ENCODE data around the gene PRSS56. TPM values are rescaled to one million over a fixed set of nuclear protein-coding genes. Genes with fewer than 3 reads are reported as not detected.

The PRSS56 gene
- polyA plus RNA-seq, 1 donor from 2014 or later = 0.16 TPM

DNA sequence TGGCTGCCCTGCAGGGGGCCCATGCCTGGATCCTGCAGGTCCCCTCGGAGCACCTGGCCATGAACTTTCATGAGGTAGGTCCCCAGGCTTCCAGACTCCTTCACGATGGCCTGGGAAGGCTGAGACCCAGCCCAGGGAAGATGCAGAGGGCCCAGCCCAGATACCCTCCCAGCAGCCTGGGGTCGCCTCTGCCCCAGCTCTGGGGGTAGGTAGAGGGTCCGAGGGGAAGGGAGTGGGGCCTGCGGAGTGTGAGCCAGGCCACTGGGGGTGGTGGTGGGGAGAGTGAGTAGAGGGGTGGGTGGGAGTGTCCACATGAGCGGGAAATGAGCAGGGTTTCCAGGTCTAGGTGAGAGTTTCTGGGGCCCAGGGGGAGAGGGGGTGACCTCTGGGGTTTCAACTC lies 4.6 kb downstream of the PRSS56 start:
- H3K9me3 ChIP-seq (ENCODE audit: low read length) = no peaks in the 10 kb centered on the region
- H3F3A ChIP-seq (ENCODE audit: insufficient read depth, low read length, poor library complexity, severe bottlenecking) = no peaks in the 10 kb centered on the region
- TF ChIP-seq, protein P1, sequence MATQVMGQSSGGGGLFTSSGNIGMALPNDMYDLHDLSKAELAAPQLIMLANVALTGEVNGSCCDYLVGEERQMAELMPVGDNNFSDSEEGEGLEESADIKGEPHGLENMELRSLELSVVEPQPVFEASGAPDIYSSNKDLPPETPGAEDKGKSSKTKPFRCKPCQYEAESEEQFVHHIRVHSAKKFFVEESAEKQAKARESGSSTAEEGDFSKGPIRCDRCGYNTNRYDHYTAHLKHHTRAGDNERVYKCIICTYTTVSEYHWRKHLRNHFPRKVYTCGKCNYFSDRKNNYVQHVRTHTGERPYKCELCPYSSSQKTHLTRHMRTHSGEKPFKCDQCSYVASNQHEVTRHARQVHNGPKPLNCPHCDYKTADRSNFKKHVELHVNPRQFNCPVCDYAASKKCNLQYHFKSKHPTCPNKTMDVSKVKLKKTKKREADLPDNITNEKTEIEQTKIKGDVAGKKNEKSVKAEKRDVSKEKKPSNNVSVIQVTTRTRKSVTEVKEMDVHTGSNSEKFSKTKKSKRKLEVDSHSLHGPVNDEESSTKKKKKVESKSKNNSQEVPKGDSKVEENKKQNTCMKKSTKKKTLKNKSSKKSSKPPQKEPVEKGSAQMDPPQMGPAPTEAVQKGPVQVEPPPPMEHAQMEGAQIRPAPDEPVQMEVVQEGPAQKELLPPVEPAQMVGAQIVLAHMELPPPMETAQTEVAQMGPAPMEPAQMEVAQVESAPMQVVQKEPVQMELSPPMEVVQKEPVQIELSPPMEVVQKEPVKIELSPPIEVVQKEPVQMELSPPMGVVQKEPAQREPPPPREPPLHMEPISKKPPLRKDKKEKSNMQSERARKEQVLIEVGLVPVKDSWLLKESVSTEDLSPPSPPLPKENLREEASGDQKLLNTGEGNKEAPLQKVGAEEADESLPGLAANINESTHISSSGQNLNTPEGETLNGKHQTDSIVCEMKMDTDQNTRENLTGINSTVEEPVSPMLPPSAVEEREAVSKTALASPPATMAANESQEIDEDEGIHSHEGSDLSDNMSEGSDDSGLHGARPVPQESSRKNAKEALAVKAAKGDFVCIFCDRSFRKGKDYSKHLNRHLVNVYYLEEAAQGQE (IDR thresholded peaks at IDR 0.05; ENCODE audit: borderline replicate concordance) = no peak
- TF ChIP-seq MXI1 (conservative IDR thresholded peaks at IDR 0.05; ENCODE audit: poor library complexity, severe bottlenecking) (no peak), TAF1 (IDR thresholded peaks at IDR 0.05; ENCODE audit: low read depth) (no peak), SMC3 (conservative IDR thresholded peaks at IDR 0.05; ENCODE audit: poor library complexity) (no peak), EZH2 (IDR thresholded peaks at IDR 0.05; ENCODE audit: borderline replicate concordance, insufficient read depth, low read length, poor library complexity, severe bottlenecking) (no peak), EP300 (conservative IDR thresholded peaks at IDR 0.05; ENCODE audit: poor library complexity, severe bottlenecking) (no peak), RAD21 (conservative IDR thresholded peaks at IDR 0.05) (no peak), POLR2AphosphoS5 (IDR thresholded peaks at IDR 0.05) (no peak)
- TF ChIP-seq, protein P2, sequence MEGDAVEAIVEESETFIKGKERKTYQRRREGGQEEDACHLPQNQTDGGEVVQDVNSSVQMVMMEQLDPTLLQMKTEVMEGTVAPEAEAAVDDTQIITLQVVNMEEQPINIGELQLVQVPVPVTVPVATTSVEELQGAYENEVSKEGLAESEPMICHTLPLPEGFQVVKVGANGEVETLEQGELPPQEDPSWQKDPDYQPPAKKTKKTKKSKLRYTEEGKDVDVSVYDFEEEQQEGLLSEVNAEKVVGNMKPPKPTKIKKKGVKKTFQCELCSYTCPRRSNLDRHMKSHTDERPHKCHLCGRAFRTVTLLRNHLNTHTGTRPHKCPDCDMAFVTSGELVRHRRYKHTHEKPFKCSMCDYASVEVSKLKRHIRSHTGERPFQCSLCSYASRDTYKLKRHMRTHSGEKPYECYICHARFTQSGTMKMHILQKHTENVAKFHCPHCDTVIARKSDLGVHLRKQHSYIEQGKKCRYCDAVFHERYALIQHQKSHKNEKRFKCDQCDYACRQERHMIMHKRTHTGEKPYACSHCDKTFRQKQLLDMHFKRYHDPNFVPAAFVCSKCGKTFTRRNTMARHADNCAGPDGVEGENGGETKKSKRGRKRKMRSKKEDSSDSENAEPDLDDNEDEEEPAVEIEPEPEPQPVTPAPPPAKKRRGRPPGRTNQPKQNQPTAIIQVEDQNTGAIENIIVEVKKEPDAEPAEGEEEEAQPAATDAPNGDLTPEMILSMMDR (IDR thresholded peaks at IDR 0.05; ENCODE audit: poor library complexity, severe bottlenecking) = no peak
- no peaks in the 10 kb centered on the region for H3K36me3 ChIP-seq (ENCODE audit: insufficient read depth, low read length)
- H4K20me1 ChIP-seq (ENCODE audit: insufficient read depth) = no peaks in the 10 kb centered on the region
- no peaks in the 10 kb centered on the region for H3K79me2 ChIP-seq (replicated peaks; ENCODE audit: insufficient read depth, low read length)
- H3K27ac ChIP-seq (ENCODE audit: low read length) = no peak overlapping the region
- H3K27me3 ChIP-seq (ENCODE audit: insufficient read depth, low read depth, low read length) = peaks cover 28% of the 10 kb centered on the region
- H2AFZ ChIP-seq (ENCODE audit: low read depth, low read length) = no peak overlapping the region
- H3K9ac ChIP-seq (ENCODE audit: low read length) = no peak overlapping the region
- H3K4me2 ChIP-seq (ENCODE audit: low read length) = no peak overlapping the region
- H3K9me2 ChIP-seq (ENCODE audit: insufficient read depth, low read length) = no peaks in the 10 kb centered on the region
- no peak overlapping the region for H3K4me3 ChIP-seq (ENCODE audit: low read length)

DNA sequence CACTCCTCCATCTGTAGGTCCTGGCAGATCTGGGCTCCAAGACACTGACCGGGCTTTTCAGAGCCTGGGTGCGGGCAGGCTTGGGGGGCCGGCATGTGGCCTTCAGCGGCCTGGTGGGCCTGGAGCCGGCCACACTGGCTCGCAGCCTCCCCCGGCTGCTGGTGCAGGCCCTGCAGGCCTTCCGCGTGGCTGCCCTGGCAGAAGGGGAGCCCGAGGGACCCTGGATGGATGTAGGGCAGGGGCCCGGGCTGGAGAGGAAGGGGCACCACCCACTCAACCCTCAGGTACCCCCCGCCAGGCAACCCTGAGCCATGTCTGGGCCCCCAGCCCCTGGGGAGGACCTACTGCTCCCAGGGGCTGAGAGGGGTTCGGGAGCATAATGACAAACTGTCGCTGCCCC lies 5.0 kb downstream of the PRSS56 start:
- TF ChIP-seq, protein P2 (IDR thresholded peaks at IDR 0.05; ENCODE audit: poor library complexity, severe bottlenecking) = no peak
- TF ChIP-seq POLR2AphosphoS5 (IDR thresholded peaks at IDR 0.05) (no peak), MXI1 (conservative IDR thresholded peaks at IDR 0.05; ENCODE audit: poor library complexity, severe bottlenecking) (no peak), EP300 (conservative IDR thresholded peaks at IDR 0.05; ENCODE audit: poor library complexity, severe bottlenecking) (no peak), EZH2 (IDR thresholded peaks at IDR 0.05; ENCODE audit: borderline replicate concordance, insufficient read depth, low read length, poor library complexity, severe bottlenecking) (no peak), SMC3 (conservative IDR thresholded peaks at IDR 0.05; ENCODE audit: poor library complexity) (no peak), RAD21 (conservative IDR thresholded peaks at IDR 0.05) (no peak), TAF1 (IDR thresholded peaks at IDR 0.05; ENCODE audit: low read depth) (no peak)
- TF ChIP-seq, protein P1 (IDR thresholded peaks at IDR 0.05; ENCODE audit: borderline replicate concordance) = no peak
- Histone ChIP-seq H4K20me1 (ENCODE audit: insufficient read depth) (no peaks in the 10 kb centered on the region), H3K9me2 (ENCODE audit: insufficient read depth, low read length) (no peaks in the 10 kb centered on the region), H3K4me3 (ENCODE audit: low read length) (no peak overlapping the region), H3K79me2 (replicated peaks; ENCODE audit: insufficient read depth, low read length) (no peaks in the 10 kb centered on the region), H3K9me3 (ENCODE audit: low read length) (no peaks in the 10 kb centered on the region), H3K27ac (ENCODE audit: low read length) (no peak overlapping the region), H2AFZ (ENCODE audit: low read depth, low read length) (no peak overlapping the region), H3F3A (ENCODE audit: insufficient read depth, low read length, poor library complexity, severe bottlenecking) (no peaks in the 10 kb centered on the region), H3K36me3 (ENCODE audit: insufficient read depth, low read length) (no peaks in the 10 kb centered on the region), H3K9ac (ENCODE audit: low read length) (no peak overlapping the region), H3K27me3 (ENCODE audit: insufficient read depth, low read depth, low read length) (peaks cover 28% of the 10 kb centered on the region), H3K4me2 (ENCODE audit: low read length) (no peak overlapping the region)
